GM18951 (cell line): ENCODE measurements around the gene ISG20L2.
A peak's percentile ranks its signal among the peaks of the same experiment; 100 is the strongest.

Experiments
- POLR2A ChIP-seq: IDR thresholded peaks from 4 replicates; pipeline ENCODE4 v1.6.1; 2011; ENCODE audit warnings: mild to moderate bottlenecking; ENCODE audit not compliant: insufficient read length, insufficient read depth; ENCODE audit errors: extremely low read depth
- in situ Hi-C: fragments of 300-500 bp; cut with MboI; formaldehyde crosslinking; loops from one replicate; pipeline ENCODE4 v1.12.0; 2022; ENCODE audit warnings: low sequenced_read_pairs, mixed read lengths, inconsistent platforms; ENCODE audit not compliant: unreplicated experiment

The ISG20L2 gene

GRCh38 chr1:156748670-156749418 lies 20.3 kb upstream of the ISG20L2 start:
- TF ChIP-seq POLR2A: peak; percentile 60
- in situ Hi-C loops: no loop called here

DNA sequence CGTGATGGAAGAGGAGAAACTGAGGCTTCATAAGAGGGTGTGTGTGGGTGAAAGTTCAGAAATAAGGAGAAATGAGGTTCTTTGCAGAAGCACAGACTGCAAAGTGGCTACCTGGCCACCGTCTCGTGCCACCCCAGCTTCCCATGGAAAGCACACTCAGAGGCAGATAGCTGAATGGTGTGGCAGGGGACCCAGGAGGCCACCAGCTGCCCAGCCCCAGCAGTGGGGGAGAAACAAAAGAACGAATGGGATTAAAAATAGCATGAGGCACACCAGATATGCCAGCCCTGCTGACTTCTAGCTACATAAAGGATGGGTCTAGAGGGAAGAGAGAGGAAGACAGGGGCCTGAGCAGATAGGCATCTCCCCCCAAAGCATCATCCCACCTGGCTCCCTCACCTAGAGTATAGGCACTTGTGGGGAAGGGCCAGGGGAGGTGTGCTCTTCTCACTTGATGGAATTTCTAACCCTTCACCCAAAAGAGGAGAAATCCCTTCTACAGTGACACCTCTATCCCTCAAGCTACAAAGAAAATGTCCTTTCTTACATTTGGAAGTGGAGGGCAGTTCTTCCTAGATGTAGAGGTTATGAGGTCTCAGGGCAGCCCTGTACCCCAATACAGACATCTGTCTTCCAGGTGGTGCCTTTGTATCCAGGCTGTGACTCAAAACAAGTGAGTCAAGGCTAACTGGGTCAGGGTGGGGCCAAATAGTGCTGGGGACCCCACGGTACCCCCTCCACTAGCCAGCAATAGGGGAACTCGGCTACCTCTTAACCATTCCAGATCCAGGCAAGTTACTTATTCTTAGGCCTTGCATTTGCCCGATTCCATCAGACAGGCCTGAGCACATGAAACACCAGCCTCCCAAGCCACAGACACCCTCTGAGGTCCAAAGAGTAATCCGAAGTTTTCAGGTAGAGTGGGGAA lies 19.4 kb upstream of the ISG20L2 start:
- no peak for TF ChIP-seq POLR2A
- in situ Hi-C loops: no loop called here

GRCh38 chr1:156746728-156747631 lies 18.4 kb upstream of the ISG20L2 start:
- TF ChIP-seq POLR2A: peak; percentile 7
- in situ Hi-C loops: no loop called here

DNA sequence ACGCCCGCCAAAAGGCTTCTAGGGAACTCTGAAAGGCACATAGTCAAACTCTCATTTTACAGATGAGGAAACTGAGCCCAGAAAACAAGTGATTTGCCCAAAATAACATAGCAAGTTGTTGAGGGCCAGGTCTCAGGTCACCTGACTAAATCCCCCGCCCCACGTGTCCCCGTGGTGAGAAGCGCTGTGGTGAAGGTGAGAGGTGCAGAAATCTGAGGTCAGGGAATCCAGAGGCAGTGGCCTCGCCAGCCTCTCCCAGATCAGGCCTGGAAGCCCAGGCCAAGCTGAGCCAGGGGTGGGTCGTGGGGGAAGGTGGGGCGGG lies 17.8 kb upstream of the ISG20L2 start:
- in situ Hi-C loops: no loop called here
- no peak for TF ChIP-seq POLR2A

- in situ Hi-C loops: no loop called here
- no peak for TF ChIP-seq POLR2A
Observed at GRCh38 chr1:156745881-156746280, 17.3 kb upstream of the ISG20L2 start.

- in situ Hi-C loops: no loop called here
- no peak for TF ChIP-seq POLR2A
Observed at GRCh38 chr1:156744786-156745419, 16.3 kb upstream of the ISG20L2 start.

GRCh38 chr1:156744344-156744743 lies 15.8 kb upstream of the ISG20L2 start:
- in situ Hi-C loops: no loop called here
- no peak for TF ChIP-seq POLR2A

DNA sequence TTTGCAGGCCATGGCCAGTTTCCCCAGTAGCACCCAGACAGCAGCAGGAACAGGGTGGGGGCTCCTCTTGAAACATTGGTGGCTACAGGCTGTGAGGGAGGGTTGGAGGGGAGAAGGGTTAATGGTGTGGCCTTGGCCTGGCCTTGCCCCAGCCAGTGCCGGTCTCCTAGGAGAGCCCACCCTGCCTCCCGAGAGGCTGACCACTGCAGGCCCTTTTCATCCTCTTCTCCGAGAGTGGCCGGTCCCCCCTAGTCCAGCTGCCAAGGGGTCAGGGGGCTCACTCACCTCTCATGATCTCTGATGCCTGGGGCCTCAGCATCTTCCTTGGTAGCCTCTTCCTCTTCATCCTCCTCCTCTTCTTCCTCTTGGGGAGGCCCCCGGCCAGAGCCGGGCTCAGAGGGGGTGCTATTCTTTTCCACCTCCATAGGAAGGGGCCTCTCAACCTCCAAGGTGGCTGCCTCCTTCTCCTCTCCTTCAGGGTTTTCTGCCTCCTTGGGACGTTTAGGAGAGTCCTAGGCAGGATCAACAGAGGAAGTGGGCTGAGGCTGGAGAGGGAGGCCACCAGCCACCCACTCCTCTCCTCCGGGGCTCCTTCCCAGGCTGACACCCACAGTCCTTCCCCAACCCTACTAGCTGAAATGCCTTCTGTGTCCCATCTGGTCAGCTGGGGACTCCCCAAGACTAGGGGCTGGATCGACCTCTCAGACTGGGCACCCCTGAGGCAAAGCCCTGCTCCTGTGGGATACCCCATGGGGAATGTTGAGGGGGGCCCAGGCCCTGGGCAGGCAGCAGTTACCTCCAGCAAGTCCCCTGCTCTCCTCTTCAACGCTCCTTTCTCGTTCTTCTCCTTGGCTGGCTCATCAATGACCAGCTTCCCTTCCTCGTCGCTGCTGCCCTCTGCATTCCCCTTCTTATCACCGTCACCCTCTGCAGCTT lies 15.1 kb upstream of the ISG20L2 start:
- in situ Hi-C loops: no loop called here
- no peak for TF ChIP-seq POLR2A

- in situ Hi-C loops: no loop called here
Observed at GRCh38 chr1:156742801-156743200, 14.2 kb upstream of the ISG20L2 start.

DNA sequence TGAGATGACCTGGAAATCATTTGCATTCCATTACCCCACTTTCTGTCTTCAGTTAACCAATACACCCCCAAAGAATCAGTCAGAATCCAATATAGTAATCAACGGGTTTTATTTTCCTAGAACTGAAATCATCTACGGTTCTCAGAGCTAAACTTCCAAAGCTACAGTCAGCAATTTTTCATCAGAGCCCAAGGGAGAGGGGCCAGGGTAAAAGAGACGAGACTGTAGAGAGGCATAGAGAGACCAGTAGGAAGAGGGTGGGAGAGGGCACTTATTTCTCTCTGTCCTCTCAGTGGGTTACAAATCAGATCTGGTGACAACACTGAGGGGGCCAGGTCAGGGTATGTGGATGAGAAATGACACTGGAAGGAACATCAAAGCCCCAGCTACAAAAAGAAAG lies 13.5 kb upstream of the ISG20L2 start:
- in situ Hi-C loops: no loop called here
- TF ChIP-seq POLR2A: no peak

More at GRCh38 chr1:156742801-156743200, 14.2 kb upstream of the ISG20L2 start:
- no peak for TF ChIP-seq POLR2A

GRCh38 chr1:156741481-156741983 lies 13.0 kb upstream of the ISG20L2 start:
- no peak for TF ChIP-seq POLR2A
- in situ Hi-C loops: no loop called here
